HG02571 (cell line): ENCODE measurements around the gene CERS6.
"Not testable (repeated sequence)": the region's sequence is repeated elsewhere in the genome, so short reads cannot be mapped to it uniquely, and the experiment has no call there.

Experiments
- ATAC-seq: cut with Tn5 transposase; IDR thresholded peaks from one replicate; pipeline ENCODE4 v1.9.1; 2021; ENCODE audit warnings: mild to moderate bottlenecking, moderate library complexity; ENCODE audit not compliant: unreplicated experiment

The CERS6 gene

DNA sequence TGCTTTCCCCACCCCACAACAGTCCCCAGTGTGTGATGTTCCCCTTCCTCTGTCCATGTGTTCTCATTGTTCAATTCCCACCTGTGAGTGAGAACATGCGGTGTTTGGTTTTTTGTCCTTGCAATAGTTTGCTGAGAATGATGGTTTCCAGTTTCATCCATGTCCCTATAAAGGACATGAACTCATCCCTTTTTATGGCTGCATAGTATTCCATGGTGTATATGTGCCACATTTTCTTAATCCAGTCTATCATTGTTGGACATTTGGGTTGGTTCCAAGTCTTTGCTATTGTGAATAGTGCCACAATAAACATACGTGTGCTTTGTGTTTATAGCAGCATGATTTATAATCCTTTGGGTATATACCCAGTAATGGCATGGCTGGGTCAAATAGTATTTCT, 335.1 kb downstream of the CERS6 start:
- ATAC-seq: not testable (repeated sequence)

DNA sequence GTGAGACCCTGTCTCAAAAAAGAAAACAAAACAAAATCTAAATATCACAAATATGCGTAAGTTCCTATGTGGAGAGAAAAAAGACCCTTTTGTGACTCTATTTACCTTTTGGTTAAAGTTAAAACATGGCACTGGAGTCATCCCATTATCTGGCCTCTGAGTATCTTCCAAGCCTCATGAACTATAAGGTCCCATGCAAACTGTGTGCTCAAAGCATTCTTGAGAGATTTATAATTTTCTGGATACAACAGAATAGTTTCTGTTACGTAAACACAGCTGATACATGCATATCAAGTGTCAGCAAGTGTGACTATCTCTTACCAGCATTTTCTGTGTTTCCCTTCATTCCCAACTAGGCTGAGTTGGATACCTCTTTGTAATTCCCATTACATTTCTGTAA, 337.5 kb downstream of the CERS6 start:
- no peak for ATAC-seq

DNA sequence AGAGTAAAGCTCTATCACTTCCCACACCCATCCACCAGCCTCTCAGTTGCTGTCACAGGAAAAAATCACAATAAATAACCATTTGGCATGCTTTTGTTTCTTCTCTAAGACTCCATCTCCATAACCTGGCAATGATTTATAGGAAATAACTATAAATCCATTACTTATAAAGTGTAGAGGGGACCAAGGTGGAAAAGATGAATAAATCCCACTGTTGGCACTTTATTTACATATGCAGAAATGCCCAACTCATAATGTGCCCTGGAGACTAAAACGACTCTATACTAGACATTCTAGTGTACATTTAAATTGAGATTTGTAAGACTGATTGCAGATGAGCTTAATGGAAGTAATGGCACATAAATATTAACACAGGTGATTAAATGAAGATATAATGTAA, 338.9 kb downstream of the CERS6 start:
- ATAC-seq: no peak

DNA sequence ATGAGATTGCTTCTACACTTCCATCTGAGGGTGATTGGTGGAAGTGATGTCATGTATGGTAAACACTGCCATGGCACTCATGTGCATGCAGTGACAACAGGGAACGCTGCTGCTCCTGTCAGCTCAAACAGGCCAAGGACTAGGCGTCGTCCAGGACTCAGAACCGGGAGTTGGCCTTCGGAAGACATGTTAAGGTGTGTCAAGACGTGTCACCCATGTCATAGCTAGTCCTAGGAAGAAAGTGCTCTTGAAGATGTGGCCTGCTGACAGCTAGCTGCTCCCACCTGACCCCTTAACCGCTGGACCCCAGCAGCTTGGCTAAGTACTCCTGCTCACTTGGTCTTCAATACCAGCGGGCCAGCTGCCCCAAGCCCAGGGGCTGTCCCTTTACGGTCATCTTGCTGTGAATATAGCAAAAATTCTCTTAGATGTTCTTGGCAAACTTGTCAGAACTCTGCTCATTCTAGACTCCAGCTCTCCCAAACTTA, 340.1 kb downstream of the CERS6 start:
- ATAC-seq: no peak

DNA sequence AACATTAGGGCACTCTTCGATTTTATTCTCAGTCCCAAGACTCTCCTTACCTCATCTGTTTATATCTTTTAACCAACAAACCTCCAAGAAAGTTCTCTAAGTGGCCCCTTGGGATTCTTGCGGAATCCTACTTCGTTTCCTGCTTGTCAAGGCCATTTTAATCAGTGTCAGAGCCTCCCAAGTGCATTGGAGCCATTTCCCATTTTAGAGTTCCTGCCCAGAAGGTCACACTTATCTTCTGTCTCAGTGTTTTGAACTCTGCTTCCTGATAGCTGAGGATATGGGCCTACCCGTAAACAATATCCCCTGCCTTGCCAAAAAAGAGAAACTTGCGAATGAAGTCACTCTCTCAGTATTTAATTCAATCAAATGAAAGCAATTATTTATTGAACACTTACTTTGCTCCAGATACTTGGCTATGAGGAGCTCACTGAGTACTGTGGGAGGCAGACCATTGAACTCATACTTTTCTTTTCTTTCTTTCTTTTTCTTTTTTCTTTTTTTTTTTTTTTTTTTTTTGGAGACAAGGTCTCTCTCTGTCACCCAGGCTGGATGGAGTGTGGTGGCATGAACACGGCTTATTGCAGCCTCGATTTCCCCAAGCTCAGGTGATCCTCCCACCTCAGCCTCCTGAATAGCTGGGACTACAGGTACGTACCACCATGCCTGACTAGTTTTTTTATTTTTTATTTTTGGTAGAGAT, 340.7 kb downstream of the CERS6 start:
- ATAC-seq: no peak

DNA sequence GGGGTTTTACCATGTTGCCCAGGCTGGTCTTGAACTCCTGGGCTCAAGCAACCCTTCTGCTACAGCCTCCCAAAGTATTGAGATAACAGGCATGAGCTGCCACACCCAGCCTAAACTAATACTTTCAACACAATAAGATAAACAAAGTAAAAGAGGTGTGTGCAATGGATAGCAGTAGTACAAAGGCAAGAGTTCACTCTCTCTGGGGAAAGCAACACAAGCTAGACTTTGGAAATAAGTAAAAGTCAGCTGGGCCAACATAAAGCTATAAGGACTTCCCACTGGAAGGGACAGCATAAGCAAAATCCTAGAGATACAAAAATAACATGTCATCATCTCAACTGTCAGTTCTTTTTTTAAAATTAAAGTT, 341.2 kb downstream of the CERS6 start:
- no peak for ATAC-seq

DNA sequence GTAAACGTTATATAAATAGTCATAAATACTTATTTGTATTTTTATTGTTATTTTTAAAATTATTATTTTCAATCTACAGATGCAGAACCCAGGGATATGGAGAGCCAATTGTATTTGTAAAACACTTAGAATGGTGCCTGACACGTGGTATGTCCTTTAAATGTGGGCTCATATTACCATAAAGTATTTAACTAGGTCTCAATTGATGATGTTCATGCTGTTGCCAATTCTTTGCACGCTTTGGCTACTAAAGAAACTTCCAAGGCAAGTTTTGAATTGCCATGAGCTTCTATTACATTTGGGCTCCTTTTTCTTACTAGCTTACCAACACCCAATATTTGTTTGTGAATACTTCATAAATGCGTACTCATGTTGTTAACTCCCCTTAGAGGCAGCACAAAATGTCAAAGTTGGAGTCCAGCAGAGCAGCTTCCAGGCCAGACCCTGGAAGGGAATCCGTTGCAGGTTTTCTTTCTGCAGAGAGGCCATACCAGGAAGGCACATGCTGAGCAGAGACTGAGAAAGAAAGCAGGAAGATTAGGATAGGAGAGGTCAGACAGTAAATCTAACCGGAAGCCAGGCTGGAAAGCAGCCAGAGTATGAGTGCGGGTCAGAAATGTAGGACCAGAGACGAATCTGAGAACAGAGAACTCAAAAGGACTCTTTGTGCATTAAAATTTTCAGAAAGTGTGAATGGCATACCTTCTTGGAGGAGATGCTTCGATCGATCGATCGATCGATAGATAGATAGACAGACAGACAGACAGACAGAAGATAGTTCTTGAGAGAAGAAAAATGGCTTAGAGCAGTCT, 342.2 kb downstream of the CERS6 start:
- ATAC-seq: no peak

DNA sequence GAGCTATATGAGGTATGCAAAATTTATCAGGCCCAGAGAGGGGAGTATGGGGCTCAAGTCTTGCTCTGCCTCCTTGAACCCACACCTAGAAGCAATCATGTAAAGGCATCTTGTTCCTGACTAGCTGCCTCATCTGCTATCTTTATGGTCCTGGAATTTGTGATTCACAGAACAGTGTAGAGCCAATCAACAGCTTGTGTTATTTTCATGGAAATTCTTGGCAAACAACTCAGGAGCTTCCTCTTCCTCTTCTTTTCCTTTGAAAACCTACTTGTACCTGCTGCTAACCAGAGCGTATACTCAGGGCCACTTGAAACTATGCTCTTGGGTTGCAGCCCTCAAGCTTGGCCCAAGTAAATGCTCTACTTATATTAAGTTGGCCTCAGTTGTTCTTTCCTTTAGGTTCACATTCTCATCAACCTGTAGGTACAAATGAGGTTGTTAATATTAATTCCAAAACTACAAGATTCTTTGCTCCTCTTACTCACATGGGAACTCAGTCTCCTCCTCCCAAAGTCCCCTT, 342.9 kb downstream of the CERS6 start:
- ATAC-seq: no peak

DNA sequence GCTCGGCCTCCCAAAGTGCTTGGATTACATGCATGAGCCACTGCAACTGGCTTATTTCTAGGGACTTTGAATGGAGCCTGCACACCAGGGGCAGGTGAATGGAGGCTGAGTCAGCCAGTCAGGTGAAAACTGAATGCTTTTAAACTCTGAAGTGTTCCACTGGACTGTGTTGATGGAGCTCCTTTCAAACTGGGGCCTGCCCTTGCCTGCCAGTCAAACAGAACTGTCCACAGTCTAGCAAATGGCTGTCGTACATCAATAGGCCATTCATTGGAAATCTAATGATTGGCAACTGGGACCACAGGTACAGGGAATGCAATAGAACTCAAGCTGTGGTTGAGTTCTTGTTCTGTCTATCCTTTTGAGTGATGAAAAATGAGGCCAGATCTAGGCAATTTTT, 345.4 kb downstream of the CERS6 start:
- ATAC-seq: no peak

DNA sequence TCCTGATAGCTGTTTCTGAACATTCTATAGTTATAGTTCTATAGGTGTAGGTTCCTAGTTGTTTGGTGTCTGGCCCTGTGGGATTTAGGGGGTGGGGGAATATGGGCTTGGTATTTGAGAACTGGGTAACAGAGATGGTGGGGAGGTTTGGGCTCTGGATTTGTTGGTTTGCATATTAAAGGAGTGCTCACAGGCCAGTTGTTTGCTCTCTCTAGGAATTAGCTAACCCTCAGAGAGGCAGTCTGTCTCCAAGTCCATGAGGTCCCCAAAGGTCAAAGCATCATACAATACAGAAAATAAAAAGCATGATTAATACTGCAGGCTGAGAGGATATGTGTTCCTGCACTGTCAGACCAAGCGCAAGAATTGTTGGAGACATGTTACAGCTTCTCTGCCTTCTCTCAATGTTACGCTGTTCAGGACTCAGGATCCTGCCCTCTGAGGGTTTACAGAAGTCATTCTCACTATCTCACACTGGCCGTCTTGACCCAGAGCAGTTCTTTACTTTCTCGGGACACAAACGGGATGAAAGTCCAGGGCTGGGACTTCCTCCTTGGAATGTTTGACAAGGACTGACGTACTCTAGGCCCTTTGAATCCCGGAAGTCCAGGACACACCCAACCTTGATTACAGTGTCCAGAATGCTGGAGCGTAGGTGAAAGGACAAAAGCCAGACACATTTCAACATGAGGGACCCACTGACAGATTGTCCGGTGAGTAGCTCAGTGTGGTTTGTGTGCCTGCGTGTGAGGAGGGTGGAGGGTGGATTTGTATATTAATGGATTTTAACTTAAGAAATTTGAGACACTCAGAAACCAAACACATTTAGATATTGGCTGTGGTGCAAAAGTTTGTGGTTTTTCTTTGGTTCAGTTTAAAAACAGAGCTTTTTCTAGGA, 346.1 kb downstream of the CERS6 start, which contains the start of gene NOSTRIN:
NOSTRIN (plus strand) TSS at position 677 of the 898 bp plus-strand sequence; CDS start at position 687, 10 bp downstream.
- no peak for ATAC-seq

DNA sequence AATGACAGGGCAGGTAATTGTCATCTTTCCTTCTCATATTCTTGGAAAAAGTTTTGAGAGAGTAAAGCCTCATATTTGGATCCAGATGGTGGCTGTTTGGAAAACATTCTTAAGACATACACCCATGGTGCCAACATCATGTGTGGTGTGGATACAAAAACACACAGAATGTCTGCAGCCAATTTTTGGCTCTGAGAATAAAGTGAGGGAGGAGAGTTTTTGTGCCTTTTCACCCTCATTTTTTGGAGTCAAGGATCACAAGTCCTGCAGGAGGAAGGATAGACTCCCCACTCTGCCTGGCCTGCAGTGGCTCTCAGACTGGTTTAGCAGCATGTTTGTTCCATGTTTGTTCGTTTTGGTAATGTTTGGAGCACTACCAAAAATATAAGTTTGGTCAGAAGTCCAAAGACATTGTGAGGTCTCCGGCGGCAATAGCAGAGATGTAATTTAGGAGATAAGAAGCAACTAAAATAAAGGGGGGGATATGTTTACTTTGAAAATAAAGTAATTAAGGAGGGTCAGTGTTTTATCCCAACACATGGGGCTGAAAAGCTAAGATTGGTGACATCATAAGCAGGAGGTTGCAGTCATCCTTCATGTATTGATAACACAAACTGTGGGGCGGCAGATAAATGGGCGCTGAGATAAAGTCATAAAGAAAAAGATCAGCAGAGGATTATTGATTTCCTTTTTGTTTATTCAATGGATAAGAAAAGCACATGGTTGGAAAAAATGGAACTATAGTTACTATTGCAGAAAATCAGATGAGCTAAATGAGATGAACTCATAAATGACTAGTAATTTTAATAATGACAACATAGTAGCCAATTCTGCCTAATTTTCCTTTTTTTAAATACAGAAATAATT, 347.0 kb downstream of the CERS6 start:
- ATAC-seq: no peak

DNA sequence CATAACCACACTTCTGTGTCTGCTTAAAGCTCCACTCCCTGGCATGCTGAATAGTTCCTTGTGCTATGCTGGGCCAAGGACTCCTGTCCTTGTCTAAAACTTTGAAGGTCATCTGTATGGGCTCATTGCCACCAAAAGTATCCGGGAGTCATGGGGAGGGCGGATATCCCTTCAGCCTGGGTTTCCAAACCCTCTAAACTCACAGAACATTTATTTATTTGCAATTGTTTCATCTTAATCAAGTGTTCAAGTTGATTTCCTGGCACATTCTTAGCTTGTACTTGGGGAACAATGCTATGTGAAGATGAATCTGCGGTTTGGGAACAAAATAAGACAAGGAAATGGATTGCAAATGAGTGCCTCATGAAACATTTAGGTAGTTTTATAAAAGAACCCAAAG, 348.1 kb downstream of the CERS6 start:
- ATAC-seq: no peak

DNA sequence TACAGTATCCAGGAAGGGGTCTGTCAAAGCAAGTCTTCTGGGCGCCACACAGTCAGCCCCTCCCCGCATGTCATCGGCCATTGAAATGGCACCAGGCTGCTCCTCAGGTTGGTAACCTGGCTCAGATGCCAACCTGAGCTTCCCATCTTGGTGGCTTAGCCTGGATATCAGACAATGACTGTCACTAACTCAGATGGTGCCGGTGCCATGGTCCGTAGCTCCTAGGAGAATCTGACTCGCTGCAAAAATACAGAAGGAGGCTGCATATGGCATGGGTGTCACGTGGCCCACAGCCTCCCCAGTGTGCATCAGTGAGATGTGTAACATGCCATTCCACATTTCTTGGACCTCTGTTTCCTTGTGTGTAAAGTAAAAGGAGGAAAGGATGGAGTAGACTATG, 349.5 kb downstream of the CERS6 start:
- ATAC-seq: no peak

DNA sequence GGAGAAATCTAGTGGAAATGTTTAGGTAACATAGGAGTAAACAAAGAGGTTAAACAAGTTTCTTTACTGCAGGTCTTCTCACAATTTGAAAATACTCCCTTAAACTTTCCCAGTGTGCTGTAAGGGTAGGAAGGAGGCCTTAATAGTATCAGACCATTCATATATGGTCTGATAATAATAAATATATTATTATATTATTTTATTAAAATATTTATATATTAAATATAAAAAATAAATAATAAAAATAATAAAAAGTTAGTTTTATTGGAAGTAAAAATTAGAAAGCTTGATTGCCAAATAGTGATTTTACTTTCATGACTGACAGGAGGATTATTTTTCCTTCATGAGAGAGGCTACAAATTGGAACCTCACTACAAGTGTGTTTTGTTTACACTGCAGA, 353.5 kb downstream of the CERS6 start:
- ATAC-seq: no peak

DNA sequence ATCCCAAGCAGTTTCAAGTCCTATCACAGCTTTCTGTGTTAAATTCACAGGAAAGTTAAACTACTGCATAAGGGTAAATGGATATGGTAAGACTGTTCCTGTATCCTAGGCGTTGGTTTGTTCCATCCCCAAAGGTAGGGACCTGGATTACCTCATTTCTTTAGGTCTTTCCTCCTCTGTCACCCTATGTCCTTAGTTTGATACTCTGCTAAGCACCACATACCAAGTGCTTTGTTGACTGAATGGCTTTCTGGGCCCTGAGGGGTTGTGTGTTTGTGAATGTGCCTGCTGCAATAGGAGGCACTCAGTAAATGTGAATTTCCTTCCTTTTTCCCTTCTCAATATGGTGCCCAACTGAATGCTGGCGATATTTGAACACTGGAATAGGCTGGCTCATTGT, 354.2 kb downstream of the CERS6 start:
- ATAC-seq: no peak

DNA sequence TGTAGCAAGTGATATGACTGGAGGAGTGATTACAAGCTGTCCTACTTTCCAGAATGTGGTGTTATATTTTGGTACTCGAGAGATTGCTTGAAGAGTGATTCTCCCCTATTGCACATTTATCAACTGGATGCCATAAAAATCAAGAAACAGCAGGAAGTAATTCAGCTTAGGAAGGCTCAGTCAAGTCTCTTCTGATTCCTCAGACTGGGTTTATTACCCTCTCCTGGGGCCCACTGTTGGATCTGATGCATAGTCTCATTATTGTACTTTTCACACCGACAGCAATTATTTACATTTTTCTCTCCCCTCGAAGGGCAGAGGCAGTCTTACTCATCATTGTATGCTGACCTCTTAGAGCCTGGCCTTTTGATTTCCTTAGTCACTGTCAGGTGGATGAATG, 355.6 kb downstream of the CERS6 start:
- no peak for ATAC-seq

DNA sequence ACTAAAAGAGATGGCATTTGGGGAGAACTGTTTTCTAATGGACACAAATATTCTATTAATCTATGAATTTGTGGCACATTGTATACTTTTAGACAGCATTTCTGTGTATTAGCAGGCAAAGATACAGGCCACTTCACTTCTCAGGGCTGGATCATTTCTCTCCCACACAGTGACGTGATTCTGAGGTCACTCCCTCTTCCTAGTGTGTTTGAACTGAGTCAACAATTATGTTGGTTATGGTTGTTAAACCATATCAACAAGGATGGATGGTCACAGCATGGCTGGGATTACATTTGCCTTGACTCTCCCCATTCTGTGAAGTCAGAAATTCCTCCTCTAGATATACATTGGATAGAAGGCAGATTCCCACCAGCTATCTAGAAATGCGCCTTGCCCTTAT, 358.0 kb downstream of the CERS6 start:
- no peak for ATAC-seq

DNA sequence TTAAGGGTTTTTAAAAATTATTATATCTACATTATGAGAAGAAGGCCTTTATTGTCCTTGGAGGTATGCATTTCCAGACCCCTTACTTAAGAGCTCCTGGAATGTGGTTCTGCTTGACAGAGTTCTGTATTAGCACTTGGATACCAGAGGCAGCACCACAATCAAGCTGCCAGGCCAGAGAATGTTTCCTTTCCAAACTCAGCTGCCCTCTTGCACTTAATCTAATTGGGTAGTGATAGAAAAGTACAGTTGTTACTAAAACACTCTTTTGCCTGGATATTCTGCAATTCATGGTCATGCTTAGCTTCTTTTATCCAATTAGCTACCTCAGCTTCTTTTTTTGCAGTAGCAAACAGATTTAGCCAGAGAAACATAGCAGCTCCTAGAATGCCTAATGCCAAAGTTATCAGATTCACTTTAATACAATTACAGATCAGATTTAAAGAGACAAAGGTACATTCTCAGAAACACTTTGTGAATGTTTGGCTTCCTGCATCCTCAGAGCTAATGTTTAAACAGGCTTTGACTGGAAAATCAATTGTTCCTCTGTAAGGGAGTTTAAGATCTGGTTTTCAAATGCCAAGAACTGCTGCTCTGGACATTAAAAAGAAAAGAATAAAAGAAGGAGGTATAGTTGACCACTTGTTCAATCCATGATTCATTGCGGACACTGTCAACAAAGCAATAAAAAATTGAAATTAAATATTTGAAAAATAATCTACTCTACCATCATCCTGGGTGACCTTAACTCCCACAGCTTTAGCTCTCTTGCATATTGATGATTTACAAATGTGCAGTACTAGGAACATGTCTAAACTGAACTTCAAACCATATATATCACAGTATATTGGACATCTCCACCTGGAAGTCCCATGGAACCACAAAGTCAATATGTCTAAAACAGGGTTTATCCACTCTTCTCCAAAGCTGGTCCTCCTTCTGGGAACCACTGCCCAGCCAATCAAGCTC, 359.2 kb downstream of the CERS6 start:
- ATAC-seq: no peak

DNA sequence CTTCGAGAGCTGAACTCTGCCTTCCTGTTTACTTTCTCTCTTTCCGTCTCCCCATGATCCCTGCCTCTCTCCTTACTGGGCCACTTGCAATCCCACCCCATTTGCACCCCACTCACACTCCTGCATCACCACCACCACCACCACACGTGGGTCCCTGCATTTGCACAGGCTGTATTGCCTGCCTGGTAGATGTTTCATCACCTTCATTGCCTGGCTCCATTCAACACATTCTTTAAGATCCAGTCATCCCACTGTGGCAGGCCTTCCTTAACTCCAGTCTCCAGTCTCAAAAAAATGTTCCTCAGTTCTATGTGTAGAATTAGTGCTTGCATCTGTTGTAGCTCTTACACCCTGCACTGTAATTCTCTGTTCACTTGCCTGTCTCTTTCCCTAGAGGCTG, 360.3 kb downstream of the CERS6 start:
- ATAC-seq: no peak
